Measurements from ENCODE around the gene POMT1. TPM values are rescaled to one million over a fixed set of nuclear protein-coding genes. Genes with fewer than 3 reads are reported as not detected.

POMT1 gene
- total RNA-seq, 1 donor from 2014 or later: 46.3 TPM

GRCh38 chr9:131464354-131465000 is 38.2 kb upstream of the POMT1 start:
- Mint-ChIP-seq H3K9me3 (no peaks in the 10 kb centered on the region), H3K27me3 (ENCODE audit: low read depth) (no peaks in the 10 kb centered on the region), H3K36me3 (ENCODE audit: low read depth) (peaks cover 33% of the 10 kb centered on the region), H3K4me3 (no peak overlapping the region), H3K4me1 (no peaks in the 10 kb centered on the region), H3K27ac (ENCODE audit: unreplicated experiment) (no peak overlapping the region)
- DNase-seq (ENCODE audit: low read depth, low spot score): no peak
- no peak for TF ChIP-seq CTCF (conservative IDR thresholded peaks at IDR 0.05)

- H3K9me3 Mint-ChIP-seq: no peaks in the 10 kb centered on the region
- no peak for TF ChIP-seq CTCF (conservative IDR thresholded peaks at IDR 0.05)
- peaks cover 41% of the 10 kb centered on the region for H3K36me3 Mint-ChIP-seq (ENCODE audit: low read depth)
- no peak overlapping the region for H3K27ac Mint-ChIP-seq (ENCODE audit: unreplicated experiment)
- no peak for DNase-seq (ENCODE audit: low read depth, low spot score)
- no peak overlapping the region for H3K4me3 Mint-ChIP-seq
- no peaks in the 10 kb centered on the region for H3K4me1 Mint-ChIP-seq
- no peaks in the 10 kb centered on the region for H3K27me3 Mint-ChIP-seq (ENCODE audit: low read depth)
Measured at GRCh38 chr9:131465401-131465800, 37.3 kb upstream of the POMT1 start.

GRCh38 chr9:131467214-131467935 is 35.3 kb upstream of the POMT1 start:
- DNase-seq (ENCODE audit: low read depth, low spot score): no peak
- Mint-ChIP-seq H3K9me3 (no peaks in the 10 kb centered on the region), H3K27me3 (ENCODE audit: low read depth) (no peaks in the 10 kb centered on the region), H3K4me1 (no peaks in the 10 kb centered on the region), H3K4me3 (no peak overlapping the region), H3K36me3 (ENCODE audit: low read depth) (peaks cover 38% of the 10 kb centered on the region), H3K27ac (ENCODE audit: unreplicated experiment) (peak overlapping the region; percentile 81)
- no peak for TF ChIP-seq CTCF (conservative IDR thresholded peaks at IDR 0.05)

- no peak for TF ChIP-seq CTCF (conservative IDR thresholded peaks at IDR 0.05)
- H3K4me1 Mint-ChIP-seq: no peaks in the 10 kb centered on the region
- no peak overlapping the region for H3K27ac Mint-ChIP-seq (ENCODE audit: unreplicated experiment)
- H3K36me3 Mint-ChIP-seq (ENCODE audit: low read depth): peaks cover 42% of the 10 kb centered on the region
- DNase-seq (ENCODE audit: low read depth, low spot score): no peak
- H3K27me3 Mint-ChIP-seq (ENCODE audit: low read depth): no peaks in the 10 kb centered on the region
- H3K4me3 Mint-ChIP-seq: no peak overlapping the region
- H3K9me3 Mint-ChIP-seq: no peaks in the 10 kb centered on the region
Measured at GRCh38 chr9:131468031-131468430, 34.7 kb upstream of the POMT1 start.

- H3K27ac Mint-ChIP-seq (ENCODE audit: unreplicated experiment): no peak overlapping the region
- DNase-seq (ENCODE audit: low read depth, low spot score): no peak
- peak overlapping the region; percentile 50 for H3K4me3 Mint-ChIP-seq
- no peaks in the 10 kb centered on the region for H3K9me3 Mint-ChIP-seq
- H3K27me3 Mint-ChIP-seq (ENCODE audit: low read depth): no peaks in the 10 kb centered on the region
- peaks cover 51% of the 10 kb centered on the region for H3K36me3 Mint-ChIP-seq (ENCODE audit: low read depth)
- H3K4me1 Mint-ChIP-seq: no peaks in the 10 kb centered on the region
- no peak for TF ChIP-seq CTCF (conservative IDR thresholded peaks at IDR 0.05)
Measured at GRCh38 chr9:131469356-131469755, 33.4 kb upstream of the POMT1 start.

Measured in neural crest cell (in vitro differentiated cells).